ENCODE data around the gene PRKD2. TPM values are rescaled to one million over a fixed set of nuclear protein-coding genes. Genes with fewer than 3 reads are reported as not detected.

The PRKD2 gene
- total RNA-seq, 1 donor from 2014 or later: 132 TPM

GRCh38 chr19:46660008-46660517, 56.9 kb downstream of the PRKD2 start:
- DNase-seq (ENCODE audit: low spot score): no peak
- H3K27me3 Mint-ChIP-seq (ENCODE audit: unreplicated experiment): peaks cover 11% of the 10 kb centered on the region
- H3K9me3 Mint-ChIP-seq (ENCODE audit: unreplicated experiment): no peaks in the 10 kb centered on the region
- peak overlapping the region; percentile 68 for H3K4me3 Mint-ChIP-seq (ENCODE audit: unreplicated experiment)
- H3K4me1 Mint-ChIP-seq (ENCODE audit: unreplicated experiment): peaks cover 12% of the 10 kb centered on the region
- peak overlapping the region; percentile 44 for H3K27ac Mint-ChIP-seq (ENCODE audit: unreplicated experiment)
- H3K36me3 Mint-ChIP-seq (ENCODE audit: low read depth, unreplicated experiment): no peaks in the 10 kb centered on the region
- TF ChIP-seq CTCF (IDR thresholded peaks at IDR 0.05; ENCODE audit: unreplicated experiment): no peak

GRCh38 chr19:46659151-46660007, 57.5 kb downstream of the PRKD2 start:
- no peak for TF ChIP-seq CTCF (IDR thresholded peaks at IDR 0.05; ENCODE audit: unreplicated experiment)
- Mint-ChIP-seq H3K27me3 (ENCODE audit: unreplicated experiment) (peaks cover 11% of the 10 kb centered on the region), H3K9me3 (ENCODE audit: unreplicated experiment) (no peaks in the 10 kb centered on the region), H3K4me3 (ENCODE audit: unreplicated experiment) (peak overlapping the region; percentile 68), H3K4me1 (ENCODE audit: unreplicated experiment) (peaks cover 14% of the 10 kb centered on the region), H3K27ac (ENCODE audit: unreplicated experiment) (peak overlapping the region; percentile 44), H3K36me3 (ENCODE audit: low read depth, unreplicated experiment) (no peaks in the 10 kb centered on the region)
- peak; percentile 37 for DNase-seq (ENCODE audit: low spot score)

- peaks cover 10% of the 10 kb centered on the region for H3K4me1 Mint-ChIP-seq (ENCODE audit: unreplicated experiment)
- TF ChIP-seq CTCF (IDR thresholded peaks at IDR 0.05; ENCODE audit: unreplicated experiment): no peak
- peaks cover 12% of the 10 kb centered on the region for H3K27me3 Mint-ChIP-seq (ENCODE audit: unreplicated experiment)
- no peak for DNase-seq (ENCODE audit: low spot score)
- no peaks in the 10 kb centered on the region for H3K9me3 Mint-ChIP-seq (ENCODE audit: unreplicated experiment)
- H3K36me3 Mint-ChIP-seq (ENCODE audit: low read depth, unreplicated experiment): no peaks in the 10 kb centered on the region
- no peak overlapping the region for H3K4me3 Mint-ChIP-seq (ENCODE audit: unreplicated experiment)
- H3K27ac Mint-ChIP-seq (ENCODE audit: unreplicated experiment): no peak overlapping the region
Measured at GRCh38 chr19:46656541-46656940, 60.4 kb downstream of the PRKD2 start.

- Mint-ChIP-seq H3K27ac (ENCODE audit: unreplicated experiment) (no peak overlapping the region), H3K36me3 (ENCODE audit: low read depth, unreplicated experiment) (peaks cover 4% of the 10 kb centered on the region), H3K4me1 (ENCODE audit: unreplicated experiment) (peaks cover 7% of the 10 kb centered on the region), H3K27me3 (ENCODE audit: unreplicated experiment) (peaks cover 20% of the 10 kb centered on the region), H3K4me3 (ENCODE audit: unreplicated experiment) (no peak overlapping the region), H3K9me3 (ENCODE audit: unreplicated experiment) (peaks cover 5% of the 10 kb centered on the region)
- DNase-seq (ENCODE audit: low spot score): no peak
- TF ChIP-seq CTCF (IDR thresholded peaks at IDR 0.05; ENCODE audit: unreplicated experiment): no peak
Measured at GRCh38 chr19:46654621-46655152, 62.2 kb downstream of the PRKD2 start.

- peaks cover 13% of the 10 kb centered on the region for H3K4me1 Mint-ChIP-seq (ENCODE audit: unreplicated experiment)
- no peak overlapping the region for H3K27ac Mint-ChIP-seq (ENCODE audit: unreplicated experiment)
- no peak for TF ChIP-seq CTCF (IDR thresholded peaks at IDR 0.05; ENCODE audit: unreplicated experiment)
- peaks cover 12% of the 10 kb centered on the region for H3K36me3 Mint-ChIP-seq (ENCODE audit: low read depth, unreplicated experiment)
- H3K9me3 Mint-ChIP-seq (ENCODE audit: unreplicated experiment): peaks cover 5% of the 10 kb centered on the region
- peak overlapping the region; percentile 66 for H3K4me3 Mint-ChIP-seq (ENCODE audit: unreplicated experiment)
- H3K27me3 Mint-ChIP-seq (ENCODE audit: unreplicated experiment): peaks cover 30% of the 10 kb centered on the region
- DNase-seq (ENCODE audit: low spot score): no peak
Measured at GRCh38 chr19:46650445-46650844, 66.5 kb downstream of the PRKD2 start.
